Aorta (tissue), 5 donors: ENCODE measurements around the gene CARD10. TPM values are rescaled to one million over a fixed set of nuclear protein-coding genes. Genes with fewer than 3 reads are reported as not detected.
"Not testable (repeated sequence)": the region's sequence is repeated elsewhere in the genome, so short reads cannot be mapped to it uniquely, and the experiment has no call there.

Source experiments
- ATAC-seq: fragments of 200-7000 bp; cut with Tn5 transposase; one replicate; pipeline ENCODE4 v1.9.1; 2022; ENCODE audit warnings: moderate library complexity; ENCODE audit not compliant: low FRiP score
- DNase-seq, 2 donors: peaks; one replicate each; pipeline ENCODE4 v3.0.0-alpha.2; 2020
- H3K27ac ChIP-seq, 2 donors: one replicate each; pipeline ENCODE4 v1.5.1; 2013; ENCODE audit warnings: low read length in 2 of 2, mild to moderate bottlenecking in 2 of 2, moderate library complexity in 2 of 2, control low read depth in 1 of 2, inconsistent platforms in 1 of 2, low read depth in 1 of 2
- H3K27me3 ChIP-seq, 2 donors: one replicate each; pipeline ENCODE4 v1.6.1; 2013; ENCODE audit warnings: control low read depth in 1 of 2, low read length in 1 of 2, mild to moderate bottlenecking in 1 of 2, moderate library complexity in 1 of 2; ENCODE audit not compliant: insufficient read depth in 2 of 2, control insufficient read depth in 1 of 2
- H3K36me3 ChIP-seq, 2 donors: one replicate each; pipeline ENCODE4 v1.6.1; 2013; ENCODE audit warnings: control low read depth in 1 of 2, low read length in 1 of 2, mild to moderate bottlenecking in 1 of 2; ENCODE audit not compliant: insufficient read depth in 2 of 2, control insufficient read depth in 1 of 2
- H3K4me1 ChIP-seq, 2 donors: one replicate each; pipeline ENCODE4 v1.6.1; 2013; ENCODE audit warnings: low read length in 2 of 2, control low read depth in 1 of 2, mild to moderate bottlenecking in 1 of 2, moderate library complexity in 1 of 2; ENCODE audit not compliant: insufficient read depth in 2 of 2, control insufficient read depth in 1 of 2
- H3K4me3 ChIP-seq, 2 donors: one replicate each; pipeline ENCODE4 v1.5.1; 2013; ENCODE audit warnings: low read length in 2 of 2, control low read depth in 1 of 2, mild to moderate bottlenecking in 1 of 2
- H3K9me3 ChIP-seq: one replicate; pipeline ENCODE4 v1.6.1; 2013; ENCODE audit warnings: mild to moderate bottlenecking, low read length; ENCODE audit not compliant: control insufficient read depth
- WGBS, 2 donors: extraction: QIAGEN DNeasy Blood & Tissue Kit; methylation state at CpG; one replicate each; pipeline ENCODE4 v1.1.7; 2013; 5-methylcytosine and 5-hydroxymethylcytosine counted together
- intact Hi-C, 2 donors: fragments of 100-400 bp; cut with DNase I; formaldehyde crosslinking; loops; one replicate each; pipeline versions ENCODE4 v1.14.2 to v1.15.0; 2022
- polyA plus RNA-seq, 2 donors: library from polyadenylated mRNA; stranded (reverse); fragments of 200-250 nt; gene quantifications; one replicate each; pipeline ENCODE4 v1.2.3, GENCODE V29; 2013
- total RNA-seq, 2 donors: library from RNA; stranded (reverse); fragmentation: NEBNext Ultra II Directional; extraction: Animal tissue kit (Norgen Biotek cat#: 25700); gene quantifications; one replicate each; pipeline ENCODE4 v1.2.1, GENCODE V29; 2021
- donor health status: healthy with polysubstance abuse.
- donor health status: Bipolar disorder and iron deficiency.
- donor health status: DM: no; HTN: no; CAD: no.
- donor health status: DM: no; HTN: no; CAD: no.
- donor health status: DM: yes; HTN: yes; CAD: no.

The CARD10 gene
- total and polyA plus RNA-seq, 4 donors, result 2.2 to 24.9 (median 9.4) TPM

- peaks cover 0 to 5% of the 10 kb centered on the region in 2 donors for H3K4me1 ChIP-seq
- 73 to 74% methylated on average over 7 of the region's 7 CpGs for WGBS, 2 donors
- no peak overlapping the region for H3K27ac ChIP-seq
- no peak overlapping the region for H3K4me3 ChIP-seq
- H3K27me3 ChIP-seq, result no peaks in the 10 kb centered on the region
- DNase-seq, result no peak
- intact Hi-C loops, result no loop called here
- ATAC-seq, result no peak
- H3K9me3 ChIP-seq, result no peaks in the 10 kb centered on the region
- no peaks in the 10 kb centered on the region for H3K36me3 ChIP-seq
Measured at GRCh38 chr22:37558815-37559214, 39.6 kb upstream of the CARD10 start.

GRCh38 chr22:37557321-37558001 is 38.2 kb upstream of the CARD10 start:
- ATAC-seq (no peak), DNase-seq (no peak)
- intact Hi-C loops, result no loop called here
- 83% methylated on average over 7 of the region's 7 CpGs for WGBS, 2 donors
- Histone ChIP-seq H3K27ac (no peak overlapping the region), H3K4me1 (peaks cover 0 to 5% of the 10 kb centered on the region in 2 donors), H3K36me3 (no peaks in the 10 kb centered on the region), H3K27me3 (no peaks in the 10 kb centered on the region), H3K4me3 (no peak overlapping the region), H3K9me3 (no peaks in the 10 kb centered on the region)

- ATAC-seq (no peak), DNase-seq (no peak)
- Histone ChIP-seq H3K4me1 (no peaks in the 10 kb centered on the region), H3K9me3 (no peaks in the 10 kb centered on the region), H3K27ac (no peak overlapping the region), H3K36me3 (no peaks in the 10 kb centered on the region), H3K4me3 (no peak overlapping the region), H3K27me3 (no peaks in the 10 kb centered on the region)
- WGBS, 2 donors, result 3 to 9% methylated on average over 5 of the region's 5 CpGs
- intact Hi-C loops, result no loop called here
Measured at GRCh38 chr22:37556710-37557109, 37.5 kb upstream of the CARD10 start.

DNA sequence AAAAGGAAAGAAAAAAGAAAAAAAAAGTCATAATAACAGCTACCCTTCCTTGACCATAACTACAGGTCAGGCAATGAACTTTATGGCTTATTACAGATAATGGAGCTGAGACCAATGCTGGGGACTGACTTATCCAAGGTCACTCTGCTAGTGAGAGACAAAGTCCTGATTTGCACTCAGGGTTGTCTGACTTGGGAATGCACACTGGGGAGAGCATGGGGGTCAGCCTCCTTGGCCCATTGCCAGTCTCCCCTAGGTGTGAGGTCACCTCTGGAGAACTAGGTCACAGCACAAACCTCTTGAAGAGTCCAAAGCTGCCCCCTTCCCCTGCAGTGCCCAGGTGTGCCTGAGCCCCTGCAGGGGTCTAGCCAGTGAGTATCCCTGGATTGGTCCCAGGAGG is 35.8 kb upstream of the CARD10 start:
- no peak overlapping the region for H3K27ac ChIP-seq
- no peaks in the 10 kb centered on the region for H3K4me1 ChIP-seq
- DNase-seq (no peak), ATAC-seq (no peak)
- intact Hi-C loops, result no loop called here
- H3K9me3 ChIP-seq, result no peaks in the 10 kb centered on the region
- no peaks in the 10 kb centered on the region for H3K27me3 ChIP-seq
- H3K4me3 ChIP-seq, result no peak overlapping the region
- no peaks in the 10 kb centered on the region for H3K36me3 ChIP-seq

DNA sequence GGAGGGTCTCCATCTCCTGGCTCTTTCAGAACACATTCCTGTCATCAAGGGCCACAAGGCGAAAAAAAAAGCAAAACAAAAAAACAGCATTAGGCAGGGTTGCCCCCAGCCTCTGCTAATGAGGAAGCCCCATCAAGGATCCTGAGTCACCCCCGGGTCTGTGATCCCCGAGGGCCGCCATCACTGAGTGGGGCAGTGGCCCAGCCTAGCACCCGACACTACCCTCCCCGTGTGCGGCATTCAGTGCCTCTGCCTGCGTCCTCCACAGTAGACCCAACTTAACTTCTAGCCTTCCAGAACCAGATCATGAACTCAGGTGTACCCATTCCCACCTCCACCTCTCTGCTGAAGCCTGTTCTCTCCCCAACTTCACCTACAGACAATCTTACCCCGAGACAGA is 34.5 kb upstream of the CARD10 start:
- H3K36me3 ChIP-seq, result no peaks in the 10 kb centered on the region
- intact Hi-C loops, result no loop called here
- H3K9me3 ChIP-seq, result no peaks in the 10 kb centered on the region
- H3K27ac ChIP-seq, result no peak overlapping the region
- WGBS, 2 donors, result 96% methylated on average over 9 of the region's 9 CpGs
- no peaks in the 10 kb centered on the region for H3K27me3 ChIP-seq
- ATAC-seq (no peak), DNase-seq (no peak)
- H3K4me1 ChIP-seq, result no peaks in the 10 kb centered on the region
- no peak overlapping the region for H3K4me3 ChIP-seq

DNA sequence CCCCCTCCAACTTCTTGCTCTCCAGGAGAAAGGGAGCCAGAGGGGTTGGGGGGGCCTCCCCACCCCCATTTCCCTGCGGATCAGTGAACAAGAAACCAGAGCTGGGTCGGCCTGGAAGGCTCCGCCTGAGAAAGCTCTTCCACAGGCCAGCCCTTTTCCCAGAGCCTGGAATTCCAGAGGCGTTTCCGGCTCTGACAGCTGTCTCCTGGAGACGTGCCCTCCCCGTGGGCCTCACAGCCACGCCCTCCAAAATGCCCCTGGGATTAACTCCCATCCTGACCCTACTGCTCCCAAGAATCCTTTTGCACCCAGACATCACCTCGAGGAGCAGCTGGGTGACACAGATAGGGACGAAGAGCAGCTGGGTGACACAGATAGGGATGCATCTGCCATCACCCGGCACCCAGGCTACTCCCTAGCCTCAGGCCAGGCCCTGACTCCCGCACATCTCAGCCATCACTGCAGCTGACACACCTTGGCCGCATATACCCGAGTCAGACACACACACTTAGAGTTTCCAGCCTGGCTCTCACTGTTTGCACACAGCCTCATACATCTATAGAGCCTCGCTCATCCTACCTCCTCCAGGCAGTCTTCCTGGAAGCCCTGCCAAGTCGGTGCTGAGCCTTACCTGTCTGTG is 33.4 kb upstream of the CARD10 start:
- H3K9me3 ChIP-seq, result no peaks in the 10 kb centered on the region
- no peaks in the 10 kb centered on the region for H3K36me3 ChIP-seq
- ATAC-seq, result no peak
- H3K4me3 ChIP-seq, result no peak overlapping the region
- intact Hi-C loops, result no loop called here
- WGBS, 2 donors, result 14 to 17% methylated on average over 16 of the region's 16 CpGs
- H3K27ac ChIP-seq, result no peak overlapping the region
- DNase-seq, result peak in 1 of 2 donors; percentile 70
- no peaks in the 10 kb centered on the region for H3K4me1 ChIP-seq
- no peaks in the 10 kb centered on the region for H3K27me3 ChIP-seq

DNA sequence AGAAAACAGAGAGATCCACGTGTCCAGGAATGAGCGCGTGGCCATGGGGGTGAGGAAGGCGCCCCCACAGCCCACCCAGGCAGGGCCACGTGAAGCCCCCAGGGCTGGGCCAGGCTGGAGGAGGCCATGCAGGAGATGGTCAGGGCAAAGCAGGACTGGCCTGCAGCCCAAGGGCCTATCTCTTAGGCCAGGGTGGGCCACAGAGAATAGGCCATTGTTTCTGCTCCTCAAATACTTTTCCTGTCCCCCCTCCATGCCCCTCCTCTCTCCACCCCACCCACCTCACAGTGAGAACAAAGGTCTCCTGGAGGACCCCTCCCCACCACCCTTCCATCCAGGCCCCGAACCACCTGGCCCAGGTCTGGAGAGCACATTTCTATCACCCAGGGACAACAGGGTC is 32.8 kb upstream of the CARD10 start:
- no peak for ATAC-seq
- H3K4me1 ChIP-seq, result no peaks in the 10 kb centered on the region
- intact Hi-C loops, result no loop called here

DNA sequence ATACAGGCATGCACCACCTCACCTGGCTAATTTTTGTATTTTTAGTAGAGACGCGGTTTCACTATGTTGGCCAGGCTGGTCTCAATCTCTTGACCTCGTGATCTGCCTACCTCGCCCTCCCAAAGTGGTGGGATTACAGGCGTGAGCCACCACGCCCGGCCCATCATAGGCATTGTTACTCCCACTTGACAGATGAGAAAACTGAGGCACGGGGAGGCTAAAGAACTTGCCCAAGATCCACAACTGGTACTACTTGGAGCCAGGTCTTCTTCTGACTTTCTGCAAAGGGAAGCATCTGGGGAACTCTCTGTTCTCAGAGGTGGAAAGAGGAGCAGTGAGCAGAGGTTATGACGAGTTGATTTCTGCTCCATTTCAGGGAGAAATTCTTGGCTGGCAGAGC is 31.7 kb upstream of the CARD10 start:
- H3K4me3 ChIP-seq, H3K4me1 ChIP-seq, H3K9me3 ChIP-seq, H3K27me3 ChIP-seq, ATAC-seq, H3K36me3 ChIP-seq, DNase-seq, intact Hi-C loops, H3K27ac ChIP-seq: not testable (repeated sequence)
- 77 to 78% methylated on average over 9 of the region's 9 CpGs for WGBS, 2 donors

More for the DNA sequence above, 32.8 kb upstream of the CARD10 start:
- H3K4me3 ChIP-seq, result no peak overlapping the region
- no peak for DNase-seq
- no peaks in the 10 kb centered on the region for H3K27me3 ChIP-seq
- no peak overlapping the region for H3K27ac ChIP-seq
- H3K9me3 ChIP-seq, result no peaks in the 10 kb centered on the region
- no peaks in the 10 kb centered on the region for H3K36me3 ChIP-seq
- 59 to 63% methylated on average over 6 of the region's 6 CpGs for WGBS, 2 donors

- intact Hi-C loops, result no loop called here
- no peaks in the 10 kb centered on the region for H3K4me1 ChIP-seq
- no peaks in the 10 kb centered on the region for H3K27me3 ChIP-seq
- H3K36me3 ChIP-seq, result no peaks in the 10 kb centered on the region
- DNase-seq, result peak; percentile 84 to 91
- H3K4me3 ChIP-seq, result no peak overlapping the region
- no peaks in the 10 kb centered on the region for H3K9me3 ChIP-seq
- H3K27ac ChIP-seq, result no peak overlapping the region
- WGBS, 2 donors, result 0 to 6% methylated on average over 5 of the region's 5 CpGs
- no peak for ATAC-seq
Measured at GRCh38 chr22:37549704-37550059, 30.5 kb upstream of the CARD10 start.
